HepG2 (cell line): ENCODE data around the gene LRRC51. TPM values are rescaled to one million over a fixed set of nuclear protein-coding genes. Genes with fewer than 3 reads are reported as not detected.

Experiments used
- BRCA1 ChIP-seq: sonication (generic); formaldehyde crosslinking; IDR thresholded peaks from 2 replicates; pipeline ENCODE4 v1.4.0; 2020; ENCODE audit warnings: missing genetic modification reagents
- GRHL1 ChIP-seq: sonication (generic); formaldehyde crosslinking; conservative IDR thresholded peaks from 2 replicates; pipeline ENCODE4 v1.8.0; 2022; ENCODE audit warnings: missing genetic modification reagents
- MTERF4 ChIP-seq: sonication (generic); formaldehyde crosslinking; IDR thresholded peaks from 2 replicates; pipeline ENCODE4 v1.8.0; 2023; ENCODE audit warnings: mild to moderate bottlenecking, missing genetic modification reagents
- POGZ ChIP-seq: sonication (generic); formaldehyde crosslinking; IDR thresholded peaks from 2 replicates; pipeline ENCODE4 v1.4.0; 2020; ENCODE audit warnings: mild to moderate bottlenecking, missing genetic modification reagents
- SNAI1 ChIP-seq: sonication (generic); formaldehyde crosslinking; IDR thresholded peaks from 2 replicates; pipeline ENCODE4 v1.5.0; 2020; ENCODE audit warnings: mild to moderate bottlenecking, missing genetic modification reagents, borderline replicate concordance
- SPEN ChIP-seq: sonication (generic); formaldehyde crosslinking; IDR thresholded peaks from 2 replicates; pipeline ENCODE4 v1.5.1; 2020; ENCODE audit warnings: low read depth, mild to moderate bottlenecking, missing genetic modification reagents
- TBX3 ChIP-seq: fragments of 450-650 bp; IDR thresholded peaks from 2 replicates; pipeline ENCODE4 v1.6.1; 2017; ENCODE audit warnings: antibody characterized with exemption, mild to moderate bottlenecking, inconsistent platforms, borderline replicate concordance
- YEATS2 ChIP-seq: sonication (generic); formaldehyde crosslinking; IDR thresholded peaks from 2 replicates; pipeline ENCODE4 v1.4.0; 2020; ENCODE audit warnings: missing genetic modification reagents, borderline replicate concordance
- ZFP1 ChIP-seq: IDR thresholded peaks from 2 replicates; pipeline ENCODE4 v1.6.1; 2016
- ZFP36L2 ChIP-seq: sonication (generic); formaldehyde crosslinking; IDR thresholded peaks from 2 replicates; pipeline ENCODE4 v1.4.0; 2020; ENCODE audit warnings: missing genetic modification reagents
- ZFY ChIP-seq: sonication (generic); formaldehyde crosslinking; IDR thresholded peaks from 2 replicates; pipeline ENCODE4 v1.4.0; 2020; ENCODE audit warnings: missing genetic modification reagents
- ZHX2 ChIP-seq, 2 experiments: sonication (generic) in 1 of 2; formaldehyde crosslinking in 1 of 2; IDR thresholded peaks; 2 replicates each; pipeline versions ENCODE4 v1.6.1 to v1.9.0; 2014 to 2022; ENCODE audit warnings: antibody characterized with exemption in 1 of 2, borderline replicate concordance in 1 of 2, inconsistent platforms in 1 of 2, low read depth in 1 of 2, missing genetic modification reagents in 1 of 2
- ZKSCAN1 ChIP-seq: fragments of 150-350 bp; IDR thresholded peaks from 2 replicates; pipeline ENCODE4 v1.6.1; 2014; ENCODE audit warnings: low read length
- ZNF235 ChIP-seq: sonication (generic); formaldehyde crosslinking; IDR thresholded peaks from 2 replicates; pipeline ENCODE4 v1.8.1; 2023; ENCODE audit warnings: mild to moderate bottlenecking, missing genetic modification reagents, borderline replicate concordance
- ZNF383 ChIP-seq: sonication (generic); formaldehyde crosslinking; IDR thresholded peaks from 2 replicates; pipeline ENCODE4 v1.4.0; 2020; ENCODE audit warnings: missing genetic modification reagents, mild to moderate bottlenecking, borderline replicate concordance
- ZNF430 ChIP-seq: sonication (generic); formaldehyde crosslinking; IDR thresholded peaks from 2 replicates; pipeline ENCODE4 v1.9.0; 2021; ENCODE audit warnings: mild to moderate bottlenecking, missing genetic modification reagents
- ZNF549 ChIP-seq: sonication (generic); formaldehyde crosslinking; IDR thresholded peaks from 2 replicates; pipeline ENCODE4 v1.5.0; 2020; ENCODE audit warnings: missing genetic modification reagents
- ZNF788 ChIP-seq: sonication (generic); formaldehyde crosslinking; IDR thresholded peaks from 2 replicates; pipeline ENCODE4 v1.5.0; 2020; ENCODE audit warnings: mild to moderate bottlenecking, missing genetic modification reagents, borderline replicate concordance
- polyA plus RNA-seq, 8 experiments: library from polyadenylated mRNA; depleted of rRNA in 3 of 8; stranded (reverse) in 7 of 8; unstranded in 1 of 8; fragments of >200 nt; fragmentation: Illumina TruSeq in 4 of 8; extraction: Trizol in 4 of 8; gene quantifications; 2 replicates each; pipeline versions ENCODE4 v1.2.1 to v1.2.3, GENCODE V29; 2011 to 2016; ENCODE audit warnings: low read depth in 4 of 8, missing spikeins in 1 of 8, mixed read lengths in 1 of 8; ENCODE audit not compliant: insufficient read depth in 1 of 8
- total RNA-seq, 5 experiments: library from RNA; depleted of rRNA; stranded (reverse); fragments of >200 nt; fragmentation: Illumina TruSeq; extraction: Trizol; gene quantifications; 2 replicates each; pipeline ENCODE4 v1.2.3, GENCODE V29; 2016; ENCODE audit warnings: low read depth in 1 of 5
- TF ChIP-seq, protein P1 (sequence below): sonication (generic); formaldehyde crosslinking; conservative IDR thresholded peaks from 2 replicates; pipeline ENCODE4 v1.4.0; 2020; ENCODE audit warnings: missing genetic modification reagents

The LRRC51 gene
- total and polyA plus RNA-seq, 2 of the 13 experiments (the other 11 are each of a cell fraction or from before 2014, with no cell fraction given): 5.3 to 6.0 TPM

GRCh38 chr11:72102946-72103753 lies 22.5 kb downstream of the LRRC51 start, which contains the start of gene LAMTOR1 (continued):
- TF ChIP-seq YEATS2 (CRISPR knock-in tag) (peak; percentile 92), ZFP36L2 (CRISPR knock-in tag) (no peak), ZFY (peak; percentile 95), GRHL1 (CRISPR knock-in tag) (no peak), ZNF430 (CRISPR knock-in tag) (peak; percentile 65; the same call in 1 of the 2 replicates), ZFP1 (CRISPR knock-in tag) (no peak), SNAI1 (no peak), MTERF4 (no peak), SPEN (CRISPR knock-in tag) (peak; percentile 91), ZKSCAN1 (no peak), ZHX2 (IDR thresholded peaks at IDR 0.05; ENCODE audit: low read depth) (peak; percentile 21; the same call in 1 of the 2 replicates), ZHX2 (CRISPR knock-in tag; IDR thresholded peaks at IDR 0.05; ENCODE audit: borderline replicate concordance) (no peak), ZNF788 (peak; percentile 58; the same call in 1 of the 2 replicates), ZNF549 (no peak), ZNF235 (peak; percentile 49), BRCA1 (CRISPR knock-in tag) (no peak; the same call in 1 of the 2 replicates), POGZ (CRISPR knock-in tag) (peak; percentile 96), TBX3 (peak; percentile 49; the same call in 1 of the 2 replicates), ZNF383 (CRISPR knock-in tag) (no peak)
- TF ChIP-seq, protein P1, sequence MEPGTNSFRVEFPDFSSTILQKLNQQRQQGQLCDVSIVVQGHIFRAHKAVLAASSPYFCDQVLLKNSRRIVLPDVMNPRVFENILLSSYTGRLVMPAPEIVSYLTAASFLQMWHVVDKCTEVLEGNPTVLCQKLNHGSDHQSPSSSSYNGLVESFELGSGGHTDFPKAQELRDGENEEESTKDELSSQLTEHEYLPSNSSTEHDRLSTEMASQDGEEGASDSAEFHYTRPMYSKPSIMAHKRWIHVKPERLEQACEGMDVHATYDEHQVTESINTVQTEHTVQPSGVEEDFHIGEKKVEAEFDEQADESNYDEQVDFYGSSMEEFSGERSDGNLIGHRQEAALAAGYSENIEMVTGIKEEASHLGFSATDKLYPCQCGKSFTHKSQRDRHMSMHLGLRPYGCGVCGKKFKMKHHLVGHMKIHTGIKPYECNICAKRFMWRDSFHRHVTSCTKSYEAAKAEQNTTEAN (CRISPR knock-in tag): peak; percentile 58; the same call in 1 of the 2 replicates
